Muscle layer of colon (tissue), 2 donors: ENCODE results near the gene TRPV5.

Source experiments
- H3K27ac ChIP-seq: one replicate; pipeline ENCODE4 v1.7.0; 2013; ENCODE audit warnings: low read depth, mild to moderate bottlenecking, low read length, moderate library complexity
- H3K27me3 ChIP-seq, 2 donors: one replicate each; pipeline ENCODE4 v1.7.0; 2013; ENCODE audit warnings: low read length in 2 of 2, mild to moderate bottlenecking in 2 of 2; ENCODE audit not compliant: insufficient read depth in 2 of 2, control insufficient read depth in 1 of 2
- H3K36me3 ChIP-seq: one replicate; pipeline ENCODE4 v1.7.0; 2013; ENCODE audit warnings: mild to moderate bottlenecking, low read length; ENCODE audit not compliant: insufficient read depth
- H3K4me1 ChIP-seq: one replicate; pipeline ENCODE4 v1.7.0; 2013; ENCODE audit warnings: mild to moderate bottlenecking, low read length; ENCODE audit not compliant: insufficient read depth
- H3K4me3 ChIP-seq, 2 donors: one replicate each; pipeline ENCODE4 v1.7.0; 2013; ENCODE audit warnings: low read length in 2 of 2, low read depth in 1 of 2, mild to moderate bottlenecking in 1 of 2, moderate library complexity in 1 of 2
- H3K9ac ChIP-seq: one replicate; pipeline ENCODE4 v1.7.0; 2013; ENCODE audit warnings: low read length
- H3K9me3 ChIP-seq: one replicate; pipeline ENCODE4 v1.7.0; 2013; ENCODE audit warnings: mild to moderate bottlenecking, low read length
- donor health status: abdominal sarcoma.
- donor health status: Adenocarcinoma of cecum.

Gene TRPV5

DNA sequence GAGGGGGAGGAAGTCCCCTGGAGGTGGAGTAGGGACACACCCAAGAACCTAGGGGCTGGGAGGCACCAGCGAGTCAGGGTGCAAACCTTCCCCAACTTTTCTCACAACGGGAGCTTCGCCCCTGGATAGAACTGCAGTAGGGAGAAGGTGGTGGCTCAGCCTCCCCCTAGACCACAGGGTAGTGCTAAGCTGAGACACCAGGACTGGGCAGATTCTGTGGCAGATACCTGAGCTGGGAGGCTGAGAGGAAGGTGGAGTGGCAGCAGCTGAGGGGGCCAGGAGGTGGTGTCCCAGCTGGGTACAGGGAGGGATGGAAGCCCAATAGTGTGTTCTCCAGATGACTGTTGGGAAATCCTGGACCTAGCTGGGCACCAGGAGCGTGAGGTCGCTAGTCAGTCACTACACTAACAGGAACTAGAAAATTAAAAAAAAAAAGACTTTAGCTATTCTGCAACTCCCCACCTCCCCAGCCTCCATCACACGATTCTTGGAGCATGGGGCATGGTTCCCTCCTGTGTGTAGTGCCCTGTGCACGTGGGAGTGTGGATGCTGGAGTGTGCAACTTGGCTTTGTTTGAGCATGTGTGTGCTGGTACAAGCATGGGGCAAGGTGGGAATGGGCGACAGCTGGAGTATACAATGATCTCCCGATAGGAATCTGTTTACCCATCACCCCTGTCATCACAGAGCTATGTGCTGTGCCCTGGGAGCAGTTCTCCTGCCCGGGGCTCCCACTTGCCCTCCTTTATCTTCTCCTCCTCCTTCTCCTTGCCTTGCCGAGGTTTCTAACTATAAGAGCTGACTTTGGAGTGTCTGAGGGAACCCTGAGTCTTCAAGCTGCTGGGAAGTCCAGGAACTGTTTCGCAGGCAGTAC lies 39.2 kb downstream of the TRPV5 start:
- Histone ChIP-seq H3K4me1 (no peaks in the 10 kb centered on the region), H3K27me3 (no peaks in the 10 kb centered on the region), H3K9me3 (no peaks in the 10 kb centered on the region)

DNA sequence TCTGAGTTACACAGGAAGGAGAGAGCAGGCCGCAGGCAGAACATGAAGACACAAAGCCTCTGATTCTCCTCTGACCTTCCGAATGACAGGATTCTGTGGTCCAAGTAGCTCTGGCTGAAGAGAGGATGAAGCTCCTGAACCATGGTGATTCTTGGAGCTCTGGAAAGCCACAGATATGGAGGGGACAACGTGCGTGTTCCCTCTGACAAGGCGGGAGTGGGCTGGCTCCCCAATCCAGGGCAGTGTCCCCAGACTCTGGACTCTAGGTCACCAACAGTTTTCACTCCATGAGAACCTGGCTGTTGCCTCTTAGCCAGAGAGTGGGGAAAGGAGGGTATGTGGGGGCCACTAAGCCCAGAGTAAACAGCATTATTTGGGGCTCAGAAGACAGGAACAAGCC lies 40.6 kb downstream of the TRPV5 start:
- no peaks in the 10 kb centered on the region for H3K4me1 ChIP-seq
- no peak overlapping the region for H3K9ac ChIP-seq
- H3K27me3 ChIP-seq, result no peaks in the 10 kb centered on the region
- H3K36me3 ChIP-seq, result no peaks in the 10 kb centered on the region
- H3K27ac ChIP-seq, result no peak overlapping the region
- no peaks in the 10 kb centered on the region for H3K9me3 ChIP-seq
- no peak overlapping the region for H3K4me3 ChIP-seq

More for the DNA sequence above, 39.2 kb downstream of the TRPV5 start:
- H3K36me3 ChIP-seq, result no peaks in the 10 kb centered on the region
- H3K27ac ChIP-seq, result no peak overlapping the region
- H3K9ac ChIP-seq, result no peak overlapping the region
- no peak overlapping the region for H3K4me3 ChIP-seq

- H3K4me3 ChIP-seq, result no peak overlapping the region
- H3K9ac ChIP-seq, result no peak overlapping the region
- no peaks in the 10 kb centered on the region for H3K4me1 ChIP-seq
- H3K9me3 ChIP-seq, result no peaks in the 10 kb centered on the region
- H3K27me3 ChIP-seq, result no peaks in the 10 kb centered on the region
- H3K36me3 ChIP-seq, result no peaks in the 10 kb centered on the region
- H3K27ac ChIP-seq, result no peak overlapping the region
Observed at GRCh38 chr7:142891490-142892082, 42.0 kb downstream of the TRPV5 start.

DNA sequence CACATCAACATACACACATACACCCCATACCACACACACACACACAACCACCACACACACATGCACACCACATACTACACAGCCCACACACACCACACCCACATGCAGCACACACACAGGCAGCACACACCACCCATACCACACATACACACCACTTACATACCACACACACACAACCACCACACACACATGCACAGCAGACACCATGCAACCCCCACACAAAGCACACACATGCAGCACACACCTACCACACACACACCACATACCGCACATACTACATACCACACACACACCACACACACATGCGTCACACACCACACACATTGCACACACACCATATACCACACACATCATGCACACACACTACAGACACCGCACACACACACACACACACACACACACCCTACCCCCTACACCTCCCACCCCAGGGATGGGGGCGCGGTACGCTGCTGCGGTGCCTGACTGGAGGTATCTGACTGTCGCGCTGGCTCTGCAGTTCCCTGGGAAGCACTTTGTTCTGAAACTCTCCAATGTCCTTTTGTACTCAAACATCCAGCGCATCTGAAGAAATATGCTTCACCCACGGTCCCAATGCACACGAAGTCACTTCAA lies 42.6 kb downstream of the TRPV5 start:
- no peak overlapping the region for H3K9ac ChIP-seq
- no peaks in the 10 kb centered on the region for H3K36me3 ChIP-seq
- H3K27ac ChIP-seq, result no peak overlapping the region
- no peaks in the 10 kb centered on the region for H3K9me3 ChIP-seq
- no peaks in the 10 kb centered on the region for H3K27me3 ChIP-seq
- no peak overlapping the region for H3K4me3 ChIP-seq
- H3K4me1 ChIP-seq, result no peaks in the 10 kb centered on the region

GRCh38 chr7:142889816-142890215 lies 43.7 kb downstream of the TRPV5 start:
- Histone ChIP-seq H3K36me3 (no peaks in the 10 kb centered on the region), H3K27me3 (no peaks in the 10 kb centered on the region), H3K4me3 (no peak overlapping the region), H3K27ac (no peak overlapping the region), H3K9me3 (no peaks in the 10 kb centered on the region), H3K9ac (no peak overlapping the region), H3K4me1 (no peaks in the 10 kb centered on the region)

DNA sequence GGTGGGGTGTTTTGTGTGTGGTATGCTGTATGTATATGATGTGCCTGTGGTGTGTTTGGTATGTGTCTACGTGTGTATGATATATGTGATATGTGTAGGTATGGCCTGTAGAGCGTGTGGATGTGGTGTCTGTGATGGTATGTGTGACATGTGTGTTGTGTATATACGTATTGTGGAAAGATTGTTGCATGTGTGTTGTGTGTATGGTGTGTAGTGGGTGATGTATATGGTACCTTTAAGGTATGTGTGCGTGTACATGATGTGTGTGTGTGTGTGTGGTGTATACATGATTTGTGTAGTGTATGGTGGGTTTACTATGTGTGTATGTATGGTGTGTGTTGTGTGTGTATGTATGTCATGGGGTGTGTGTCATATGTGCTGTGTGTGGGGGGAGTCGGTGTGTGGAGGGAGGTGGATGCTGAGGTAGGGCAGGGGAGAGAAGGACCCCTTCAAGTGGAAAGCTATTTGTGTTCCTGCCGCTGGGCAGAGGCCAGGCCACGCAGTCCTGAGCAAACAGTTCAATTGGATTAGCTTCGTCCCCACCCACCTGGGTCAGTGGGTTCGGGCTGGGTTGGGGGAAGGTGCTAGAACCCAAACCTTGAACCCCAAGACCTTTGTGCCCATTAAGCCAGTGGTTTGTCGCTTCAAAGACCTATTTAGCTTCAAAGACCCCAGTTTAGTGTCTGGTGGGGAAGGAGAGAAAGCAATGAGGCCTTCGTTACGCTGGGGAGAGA lies 46.1 kb downstream of the TRPV5 start:
- H3K4me1 ChIP-seq, result no peaks in the 10 kb centered on the region

DNA sequence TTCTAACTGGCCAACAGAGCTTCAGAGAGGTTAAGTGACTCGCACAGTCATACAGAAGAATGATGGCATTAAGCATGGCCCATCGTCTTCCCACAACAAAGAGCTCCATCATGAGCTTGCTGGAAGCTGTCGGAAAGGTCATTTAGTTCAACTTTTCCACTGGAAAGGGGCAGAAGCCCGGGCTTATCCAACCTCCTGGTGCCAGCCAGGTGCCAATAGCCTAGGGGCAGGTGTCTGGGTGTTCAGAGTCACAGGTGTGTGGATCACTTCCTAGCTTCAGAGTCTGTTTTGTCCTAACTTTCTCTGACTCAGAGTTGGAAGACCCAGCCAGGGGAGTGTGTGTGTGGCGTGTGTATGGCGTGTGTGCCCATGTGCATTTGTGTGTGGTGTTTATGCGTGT lies 46.7 kb downstream of the TRPV5 start:
- Histone ChIP-seq H3K4me3 (no peak overlapping the region), H3K9me3 (no peaks in the 10 kb centered on the region), H3K27me3 (no peaks in the 10 kb centered on the region), H3K9ac (no peak overlapping the region), H3K27ac (no peak overlapping the region), H3K4me1 (no peaks in the 10 kb centered on the region), H3K36me3 (no peaks in the 10 kb centered on the region)

More for the DNA sequence above, 46.1 kb downstream of the TRPV5 start:
- Histone ChIP-seq H3K4me3 (no peak overlapping the region), H3K9me3 (no peaks in the 10 kb centered on the region), H3K27me3 (no peaks in the 10 kb centered on the region), H3K9ac (no peak overlapping the region), H3K27ac (no peak overlapping the region), H3K36me3 (no peaks in the 10 kb centered on the region)

- Histone ChIP-seq H3K27me3 (no peaks in the 10 kb centered on the region), H3K9me3 (no peaks in the 10 kb centered on the region), H3K9ac (no peak within 1 kb of the TSS), H3K27ac (no peak within 1 kb of the TSS), H3K36me3 (no peaks in the 10 kb centered on the region), H3K4me1 (no peaks in the 10 kb centered on the region), H3K4me3 (no peak within 1 kb of the TSS)
Observed at GRCh38 chr7:142885311-142886230, 48.0 kb downstream of the TRPV5 start, which contains the start of gene TRPV6. TSS of gene TRPV6 (minus strand) at chr7:142885745.

- Histone ChIP-seq H3K9me3 (no peaks in the 10 kb centered on the region), H3K27ac (no peak overlapping the region), H3K9ac (no peak overlapping the region), H3K36me3 (no peaks in the 10 kb centered on the region), H3K27me3 (no peaks in the 10 kb centered on the region), H3K4me3 (no peak overlapping the region), H3K4me1 (no peaks in the 10 kb centered on the region)
Observed at GRCh38 chr7:142884286-142884640, 49.3 kb downstream of the TRPV5 start.

DNA sequence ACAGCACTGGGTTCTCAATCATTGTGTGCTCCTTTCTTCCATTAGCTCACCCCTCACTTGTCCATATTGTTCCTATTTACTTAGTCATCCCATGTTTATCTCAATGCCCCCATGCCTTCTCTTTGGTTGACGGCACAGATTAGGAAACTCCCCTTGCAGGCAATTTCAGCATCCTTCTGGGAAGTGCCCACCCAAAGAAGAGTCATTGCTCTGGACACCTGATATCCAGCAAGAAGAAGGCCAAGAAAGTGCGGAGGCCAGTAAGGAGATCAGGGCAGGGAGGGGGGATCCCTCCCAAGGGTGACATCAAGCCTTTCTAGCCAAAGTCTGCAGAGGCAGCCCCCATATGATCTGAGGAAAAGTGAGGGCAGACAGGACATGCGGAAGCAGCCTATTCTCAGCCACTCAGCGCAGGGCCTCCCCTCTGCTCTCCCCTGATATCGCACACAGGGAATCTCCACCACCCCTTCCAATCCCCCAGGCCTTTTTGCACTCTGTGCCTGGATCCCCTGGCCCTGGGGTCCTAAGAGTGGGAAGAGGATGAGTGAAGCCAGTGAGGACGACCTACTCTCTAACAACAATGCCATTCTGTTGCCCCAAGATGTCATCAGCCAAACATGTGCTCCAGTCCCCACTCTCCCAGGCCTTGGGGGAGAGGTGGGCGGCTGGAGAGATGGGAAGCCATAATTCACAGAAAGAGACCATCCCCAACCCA lies 49.8 kb downstream of the TRPV5 start:
- Histone ChIP-seq H3K9me3 (no peaks in the 10 kb centered on the region), H3K4me3 (no peak overlapping the region), H3K27me3 (no peaks in the 10 kb centered on the region), H3K36me3 (no peaks in the 10 kb centered on the region), H3K27ac (no peak overlapping the region), H3K4me1 (no peaks in the 10 kb centered on the region), H3K9ac (no peak overlapping the region)
